Measurements from ENCODE around the gene NSDHL. TPM values are rescaled to one million over a fixed set of nuclear protein-coding genes. Genes with fewer than 3 reads are reported as not detected.

The NSDHL gene
- total RNA-seq, 1 donor from 2014 or later: 29.0 TPM

GRCh38 chrX:152853986-152854385 lies 23.1 kb downstream of the NSDHL start:
- Mint-ChIP-seq H3K36me3 (ENCODE audit: insufficient read depth) (peaks cover 20% of the 10 kb centered on the region), H3K27me3 (no peaks in the 10 kb centered on the region), H3K4me3 (ENCODE audit: low read depth) (no peak overlapping the region), H3K9me3 (ENCODE audit: low read depth) (peaks cover 25% of the 10 kb centered on the region), H3K4me1 (ENCODE audit: low read depth) (no peaks in the 10 kb centered on the region), H3K27ac (no peak overlapping the region)
- no peak for TF ChIP-seq CTCF (IDR thresholded peaks at IDR 0.05; ENCODE audit: unreplicated experiment)
- no peak for DNase-seq (ENCODE audit: low spot score, unreplicated experiment)

GRCh38 chrX:152861116-152861515 lies 30.3 kb downstream of the NSDHL start:
- no peak overlapping the region for H3K27ac Mint-ChIP-seq

GRCh38 chrX:152861826-152862225 lies 31.0 kb downstream of the NSDHL start:
- Mint-ChIP-seq H3K36me3 (ENCODE audit: insufficient read depth) (peaks cover 18% of the 10 kb centered on the region), H3K27ac (no peak overlapping the region), H3K4me1 (ENCODE audit: low read depth) (no peaks in the 10 kb centered on the region), H3K9me3 (ENCODE audit: low read depth) (peaks cover 10% of the 10 kb centered on the region), H3K4me3 (ENCODE audit: low read depth) (no peak overlapping the region), H3K27me3 (no peaks in the 10 kb centered on the region)
- no peak for DNase-seq (ENCODE audit: low spot score, unreplicated experiment)
- no peak for TF ChIP-seq CTCF (IDR thresholded peaks at IDR 0.05; ENCODE audit: unreplicated experiment)

More at GRCh38 chrX:152861116-152861515, 30.3 kb downstream of the NSDHL start:
- no peak for TF ChIP-seq CTCF (IDR thresholded peaks at IDR 0.05; ENCODE audit: unreplicated experiment)
- Mint-ChIP-seq H3K4me3 (ENCODE audit: low read depth) (no peak overlapping the region), H3K9me3 (ENCODE audit: low read depth) (peaks cover 10% of the 10 kb centered on the region), H3K36me3 (ENCODE audit: insufficient read depth) (peaks cover 18% of the 10 kb centered on the region), H3K4me1 (ENCODE audit: low read depth) (no peaks in the 10 kb centered on the region), H3K27me3 (no peaks in the 10 kb centered on the region)
- no peak for DNase-seq (ENCODE audit: low spot score, unreplicated experiment)

- no peaks in the 10 kb centered on the region for H3K4me1 Mint-ChIP-seq (ENCODE audit: low read depth)
- no peaks in the 10 kb centered on the region for H3K27me3 Mint-ChIP-seq
- peaks cover 5% of the 10 kb centered on the region for H3K9me3 Mint-ChIP-seq (ENCODE audit: low read depth)
Observed at GRCh38 chrX:152865232-152865920, 34.5 kb downstream of the NSDHL start.

GRCh38 chrX:152866386-152866785 lies 35.5 kb downstream of the NSDHL start:
- Mint-ChIP-seq H3K36me3 (ENCODE audit: insufficient read depth) (peaks cover 14% of the 10 kb centered on the region), H3K9me3 (ENCODE audit: low read depth) (no peaks in the 10 kb centered on the region), H3K27ac (no peak overlapping the region), H3K27me3 (no peaks in the 10 kb centered on the region), H3K4me1 (ENCODE audit: low read depth) (no peaks in the 10 kb centered on the region), H3K4me3 (ENCODE audit: low read depth) (no peak overlapping the region)
- DNase-seq (ENCODE audit: low spot score, unreplicated experiment): no peak
- no peak for TF ChIP-seq CTCF (IDR thresholded peaks at IDR 0.05; ENCODE audit: unreplicated experiment)

More at GRCh38 chrX:152865232-152865920, 34.5 kb downstream of the NSDHL start:
- no peak for TF ChIP-seq CTCF (IDR thresholded peaks at IDR 0.05; ENCODE audit: unreplicated experiment)
- H3K36me3 Mint-ChIP-seq (ENCODE audit: insufficient read depth): peaks cover 17% of the 10 kb centered on the region
- H3K27ac Mint-ChIP-seq: no peak overlapping the region
- DNase-seq (ENCODE audit: low spot score, unreplicated experiment): no peak
- no peak overlapping the region for H3K4me3 Mint-ChIP-seq (ENCODE audit: low read depth)

Measured in progenitor cell of endocrine pancreas (in vitro differentiated cells).